IPS DF 6.9 (cell line): ENCODE data around the gene EEF1AKMT2.
"Not testable (repeated sequence)": the region's sequence is repeated elsewhere in the genome, so short reads cannot be mapped to it uniquely, and the experiment has no call there.

Experiments used
- DNase-seq: peaks from one replicate; pipeline ENCODE4 v3.0.0-alpha.2; 2013; ENCODE audit warnings: low read depth, low spot score
- H3K27ac ChIP-seq: one replicate; pipeline ENCODE4 v1.5.1; 2013; ENCODE audit warnings: low read length, control low read depth
- H3K27me3 ChIP-seq: 2 replicates; pipeline ENCODE4 v1.6.1; 2013; ENCODE audit warnings: mild to moderate bottlenecking, low read length; ENCODE audit not compliant: control insufficient read depth, insufficient read depth
- H3K36me3 ChIP-seq: 2 replicates; pipeline ENCODE4 v1.6.1; 2013; ENCODE audit warnings: low read length; ENCODE audit not compliant: control insufficient read depth, insufficient read depth
- H3K4me1 ChIP-seq: 2 replicates; pipeline ENCODE4 v1.6.1; 2013; ENCODE audit warnings: low read length; ENCODE audit not compliant: control insufficient read depth, insufficient read depth
- H3K4me3 ChIP-seq: 2 replicates; pipeline ENCODE4 v1.5.1; 2013; ENCODE audit warnings: mild to moderate bottlenecking, low read length
- H3K9me3 ChIP-seq: 2 replicates; pipeline ENCODE4 v1.6.1; 2013; ENCODE audit warnings: low read length, inconsistent platforms; ENCODE audit not compliant: control insufficient read depth, insufficient read depth
- WGBS: extraction: QIAGEN DNeasy Blood & Tissue Kit; methylation state at CpG from one replicate; pipeline ENCODE4 v1.1.7; 2013; ENCODE audit warnings: mixed read lengths, missing lambda C conversion rate; ENCODE audit not compliant: insufficient read length, insufficient coverage; 5-methylcytosine and 5-hydroxymethylcytosine counted together

Gene EEF1AKMT2

DNA sequence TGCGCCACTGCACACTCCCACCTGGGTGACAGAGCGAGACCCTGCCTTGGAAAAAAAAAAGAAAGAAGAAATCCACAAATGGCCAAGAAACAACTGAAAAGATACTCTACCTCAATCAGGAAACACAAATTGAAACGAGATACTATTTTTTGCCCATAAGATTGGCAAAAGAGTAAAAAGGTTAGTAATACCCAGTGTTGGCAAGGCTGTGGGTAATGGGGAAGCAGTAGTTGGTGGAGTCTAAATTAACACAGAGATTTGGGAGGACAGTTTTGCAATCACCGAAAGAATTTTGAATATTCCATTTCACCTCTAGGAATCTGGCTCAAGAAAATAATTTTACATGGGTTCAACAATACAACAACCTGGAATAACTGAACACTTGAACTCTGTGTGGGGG is 29.8 kb upstream of the EEF1AKMT2 start:
- WGBS = no CpG with 5 or more reads among the region's 4 CpGs
- H3K4me1 ChIP-seq = no peaks in the 10 kb centered on the region
- no peak overlapping the region for H3K4me3 ChIP-seq

DNA sequence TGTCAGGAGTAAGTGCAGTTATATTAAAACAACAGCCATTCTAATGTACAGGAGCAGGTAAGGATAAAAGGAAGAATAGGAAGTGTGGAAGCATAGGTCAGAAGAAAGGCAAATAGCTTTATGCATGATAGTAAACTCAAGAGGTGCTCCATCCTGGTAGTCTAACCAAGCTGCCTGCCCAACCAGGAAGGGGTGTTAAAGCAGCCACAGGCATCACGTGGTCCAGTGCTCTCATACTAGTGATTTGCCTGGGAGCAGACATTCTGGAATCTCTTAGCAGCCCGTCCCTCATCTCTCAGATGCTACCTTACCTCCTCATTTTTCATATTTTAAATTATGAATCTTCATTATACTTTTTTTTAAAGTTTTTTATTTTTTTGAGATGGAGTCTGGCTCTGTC is 28.4 kb upstream of the EEF1AKMT2 start:
- Histone ChIP-seq H3K27me3 (no peaks in the 10 kb centered on the region), H3K9me3 (no peaks in the 10 kb centered on the region), H3K36me3 (no peaks in the 10 kb centered on the region; the same call in 1 of the 2 replicates), H3K4me1 (no peaks in the 10 kb centered on the region), H3K4me3 (no peak overlapping the region), H3K27ac (no peak overlapping the region)
- DNase-seq = no peak
- WGBS = no CpG with 5 or more reads among the region's 2 CpGs

More for the DNA sequence above, 29.8 kb upstream of the EEF1AKMT2 start:
- Histone ChIP-seq H3K27me3 (no peaks in the 10 kb centered on the region), H3K27ac (no peak overlapping the region), H3K36me3 (peaks cover under 1% of the 10 kb centered on the region; the same call in 1 of the 2 replicates), H3K9me3 (no peaks in the 10 kb centered on the region)
- DNase-seq = no peak

DNA sequence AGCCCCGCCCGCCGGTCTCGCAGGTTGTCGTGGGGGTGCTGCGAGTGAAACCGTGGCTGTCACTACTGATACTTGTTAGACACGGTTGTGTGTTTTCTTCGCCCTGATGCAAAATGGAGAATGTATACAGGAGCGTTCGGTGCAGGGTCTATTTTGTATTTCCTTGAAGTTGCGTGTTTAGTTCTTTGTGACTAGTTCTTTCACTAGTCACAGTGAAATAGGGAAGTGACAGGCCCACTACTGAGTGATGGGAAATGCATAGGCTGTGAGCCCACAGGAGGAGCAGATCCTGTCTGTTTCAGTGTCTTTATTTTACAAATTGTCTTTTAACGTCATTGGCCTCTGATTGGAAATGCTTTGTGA is 10.6 kb upstream of the EEF1AKMT2 start:
- DNase-seq = no peak
- no CpG with 5 or more reads among the region's 13 CpGs for WGBS
- H3K36me3 ChIP-seq = no peaks in the 10 kb centered on the region
- no peak overlapping the region for H3K27ac ChIP-seq
- no peaks in the 10 kb centered on the region for H3K9me3 ChIP-seq
- H3K4me1 ChIP-seq = no peaks in the 10 kb centered on the region; the same call in 1 of the 2 replicates
- no peaks in the 10 kb centered on the region for H3K27me3 ChIP-seq
- peak overlapping the region; percentile 96 for H3K4me3 ChIP-seq

DNA sequence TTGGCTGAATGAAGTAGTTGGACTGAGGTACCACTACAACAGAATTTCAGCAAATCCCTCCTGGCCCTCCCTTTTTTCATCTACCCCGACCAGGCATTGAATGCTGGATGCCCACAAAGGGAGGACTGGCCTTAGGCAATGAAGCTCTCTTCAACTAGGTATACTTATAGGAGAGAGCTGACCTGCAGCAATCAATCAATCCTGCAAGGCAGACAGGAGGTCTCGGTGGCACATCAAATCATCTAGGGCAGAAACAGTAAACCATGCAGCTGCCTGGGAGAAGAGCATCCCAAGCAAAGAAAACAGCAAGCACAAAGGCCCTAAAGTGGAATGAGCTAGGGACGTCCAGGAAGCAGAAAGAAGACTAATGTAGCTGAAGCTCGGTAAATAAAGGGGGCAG is 7.5 kb upstream of the EEF1AKMT2 start:
- DNase-seq = no peak
- Histone ChIP-seq H3K4me3 (no peak overlapping the region), H3K9me3 (no peaks in the 10 kb centered on the region), H3K36me3 (no peaks in the 10 kb centered on the region), H3K27ac (no peak overlapping the region), H3K4me1 (no peaks in the 10 kb centered on the region; the same call in 1 of the 2 replicates), H3K27me3 (no peaks in the 10 kb centered on the region)
- WGBS = no CpG with 5 or more reads among the region's 4 CpGs

DNA sequence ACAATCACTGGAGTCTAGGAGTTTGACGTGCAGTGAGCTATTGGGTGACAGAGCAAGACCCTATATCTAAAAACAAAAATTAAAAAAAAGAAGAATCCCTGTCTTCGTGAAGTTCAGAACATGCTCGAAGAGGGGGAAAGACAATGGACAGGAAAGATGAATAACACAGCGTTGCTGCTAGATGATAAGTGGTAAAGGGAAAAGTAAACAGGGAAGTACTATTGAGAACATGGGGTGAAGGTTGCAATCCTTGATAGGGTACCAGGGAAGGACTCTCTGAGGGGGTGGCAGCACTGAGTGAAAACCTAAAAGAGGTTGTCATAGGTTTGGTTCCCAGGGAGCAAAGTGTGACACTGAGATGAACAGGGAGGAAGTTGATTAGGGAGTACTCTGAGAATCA is 7.1 kb upstream of the EEF1AKMT2 start:
- Histone ChIP-seq H3K4me1 (no peaks in the 10 kb centered on the region; the same call in 1 of the 2 replicates), H3K27me3 (no peaks in the 10 kb centered on the region), H3K27ac (no peak overlapping the region), H3K4me3 (no peak overlapping the region), H3K36me3 (no peaks in the 10 kb centered on the region), H3K9me3 (no peaks in the 10 kb centered on the region)
- no CpG with 5 or more reads among the region's 4 CpGs for WGBS
- no peak for DNase-seq

DNA sequence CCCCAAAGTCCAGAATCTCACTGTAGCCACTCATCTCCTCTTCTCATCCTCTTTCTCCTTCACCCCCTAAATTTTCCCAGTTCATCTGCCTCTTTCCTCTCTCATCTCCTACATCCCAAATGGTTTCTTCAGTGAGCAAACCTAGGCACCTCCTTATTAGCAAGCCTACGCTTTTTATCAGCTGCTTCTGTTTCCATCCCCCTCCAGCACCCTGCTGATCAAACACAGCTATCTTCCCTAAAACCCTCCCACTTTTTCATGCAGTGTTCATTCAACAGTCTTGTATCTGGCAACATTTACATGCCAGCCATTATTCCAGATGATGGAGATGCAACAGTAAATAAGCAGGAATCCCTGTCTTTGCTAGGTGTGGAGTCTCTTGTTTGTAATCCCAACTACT is 6.7 kb upstream of the EEF1AKMT2 start:
- no CpG with 5 or more reads among the region's 1 CpG for WGBS
- no peaks in the 10 kb centered on the region; the same call in 1 of the 2 replicates for H3K4me1 ChIP-seq
- no peaks in the 10 kb centered on the region for H3K27me3 ChIP-seq
- H3K36me3 ChIP-seq = no peaks in the 10 kb centered on the region
- no peak overlapping the region for H3K4me3 ChIP-seq
- DNase-seq = no peak
- H3K9me3 ChIP-seq = no peaks in the 10 kb centered on the region
- H3K27ac ChIP-seq = no peak overlapping the region

DNA sequence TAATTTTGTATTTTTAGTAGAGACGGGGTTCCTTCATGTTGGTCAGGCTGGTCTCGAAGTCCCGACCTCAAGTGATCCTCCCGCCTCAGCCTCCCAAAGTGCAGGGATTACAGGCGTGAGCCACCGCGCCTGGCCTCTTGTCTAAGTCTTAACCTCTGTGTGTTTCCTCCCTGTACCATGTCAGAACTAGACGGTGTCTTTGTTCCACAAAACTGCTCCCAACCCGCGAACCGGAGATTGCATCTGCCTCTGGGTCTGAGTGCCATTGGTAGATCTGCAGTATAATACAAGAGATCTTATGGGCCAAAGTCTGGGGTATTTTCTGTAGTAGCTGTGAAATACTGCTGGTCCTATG is 1.3 kb upstream of the EEF1AKMT2 start:
- no peaks in the 10 kb centered on the region; the same call in 1 of the 2 replicates for H3K9me3 ChIP-seq
- no peak for DNase-seq
- WGBS = no CpG with 5 or more reads among the region's 11 CpGs
- no peaks in the 10 kb centered on the region for H3K27me3 ChIP-seq
- no peaks in the 10 kb centered on the region for H3K4me1 ChIP-seq
- no peak overlapping the region for H3K27ac ChIP-seq
- H3K4me3 ChIP-seq = no peak overlapping the region
- no peaks in the 10 kb centered on the region for H3K36me3 ChIP-seq

DNA sequence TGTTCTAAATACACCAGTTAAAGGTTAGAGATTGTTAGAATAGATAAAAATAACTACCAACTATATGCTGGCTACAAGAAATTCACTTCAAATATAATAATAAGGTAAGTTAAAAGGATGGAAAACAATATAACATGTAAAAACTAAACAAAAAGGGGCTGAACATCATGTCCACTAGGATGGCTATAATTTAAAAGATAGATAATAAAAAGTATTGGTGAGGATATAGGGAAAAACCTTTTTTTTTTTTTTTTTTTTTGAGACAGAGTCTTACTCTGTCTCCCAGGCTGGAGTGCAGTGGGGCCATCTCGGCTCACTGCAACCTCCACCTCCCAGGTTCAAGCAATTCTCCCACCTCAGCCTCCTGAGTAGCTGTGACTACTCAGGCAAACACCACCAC is 8.8 kb downstream of the EEF1AKMT2 start:
- not testable (repeated sequence) for H3K9me3 ChIP-seq, H3K4me3 ChIP-seq, H3K4me1 ChIP-seq, H3K36me3 ChIP-seq, H3K27ac ChIP-seq, DNase-seq, H3K27me3 ChIP-seq
- WGBS = no CpG with 5 or more reads among the region's 1 CpG

DNA sequence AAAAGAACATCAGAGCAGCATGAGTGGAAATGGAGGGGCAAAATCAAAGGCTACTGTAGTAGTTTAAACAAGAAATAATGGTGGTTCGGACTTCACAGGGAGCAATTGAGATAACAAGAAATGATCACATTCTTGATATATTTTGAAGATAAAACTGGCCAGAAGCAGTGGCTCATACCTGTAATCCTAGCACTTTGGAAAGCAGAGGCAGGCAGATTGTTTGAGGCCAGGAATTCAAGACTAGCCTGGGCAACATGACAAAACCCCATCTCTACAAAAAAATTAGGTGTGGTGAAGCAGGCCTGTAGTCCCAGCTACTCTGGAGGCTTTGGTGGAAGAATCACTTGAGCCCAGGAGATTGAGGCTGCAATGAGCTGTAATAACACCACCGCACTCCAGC is 22.9 kb downstream of the EEF1AKMT2 start:
- Histone ChIP-seq H3K27ac (no peak overlapping the region), H3K27me3 (no peaks in the 10 kb centered on the region), H3K36me3 (peaks cover 5% of the 10 kb centered on the region; the same call in 1 of the 2 replicates), H3K4me1 (no peaks in the 10 kb centered on the region), H3K9me3 (no peaks in the 10 kb centered on the region), H3K4me3 (no peak overlapping the region)
- WGBS = no CpG with 5 or more reads among the region's 2 CpGs
- no peak for DNase-seq

DNA sequence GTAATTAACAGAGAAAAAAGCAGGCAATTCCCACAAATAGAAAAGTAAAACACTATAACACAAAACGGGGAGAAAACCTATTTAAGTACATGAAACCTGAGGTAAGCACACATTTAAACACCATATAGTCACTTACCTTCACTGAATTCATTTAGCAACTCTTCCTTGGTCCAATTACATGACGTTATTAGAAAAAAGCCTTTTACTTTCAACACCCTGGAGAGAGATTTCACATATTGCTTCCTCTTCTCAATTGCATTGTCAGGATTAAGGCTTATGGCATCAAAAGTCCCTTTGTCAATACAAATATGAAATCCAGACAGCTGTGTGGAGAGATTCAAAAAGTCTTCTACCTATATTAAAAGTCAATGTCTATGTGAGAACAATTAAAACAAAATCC is 26.4 kb downstream of the EEF1AKMT2 start:
- H3K27ac ChIP-seq = no peak overlapping the region

DNA sequence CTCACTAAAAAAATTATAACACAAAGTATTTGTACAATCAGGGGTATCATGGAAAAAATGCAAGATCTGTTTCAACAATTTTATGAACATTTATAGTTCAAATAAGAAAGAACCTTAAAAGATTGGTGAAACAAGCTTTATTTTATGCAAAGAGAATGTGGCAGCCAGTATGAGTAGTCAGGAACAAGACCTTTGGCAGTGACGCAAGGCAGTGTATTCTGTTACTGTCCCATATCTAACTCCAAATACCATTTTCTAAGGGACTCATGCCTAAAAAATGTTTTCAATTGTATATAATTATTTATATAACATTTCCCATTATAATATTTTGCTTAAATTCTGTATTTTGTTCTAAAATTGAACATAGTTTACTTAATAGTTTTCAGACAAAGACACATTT is 28.4 kb downstream of the EEF1AKMT2 start:
- Histone ChIP-seq H3K27ac (no peak overlapping the region), H3K4me1 (no peaks in the 10 kb centered on the region), H3K27me3 (no peaks in the 10 kb centered on the region), H3K36me3 (no peaks in the 10 kb centered on the region), H3K9me3 (no peaks in the 10 kb centered on the region), H3K4me3 (no peak overlapping the region)
- no CpG with 5 or more reads among the region's 1 CpG for WGBS
- no peak for DNase-seq

More for the DNA sequence above, 26.4 kb downstream of the EEF1AKMT2 start:
- no CpG with 5 or more reads among the region's 2 CpGs for WGBS
- no peak overlapping the region for H3K4me3 ChIP-seq
- H3K27me3 ChIP-seq = no peaks in the 10 kb centered on the region
- no peaks in the 10 kb centered on the region for H3K36me3 ChIP-seq
- no peak for DNase-seq
- no peaks in the 10 kb centered on the region for H3K4me1 ChIP-seq
- no peaks in the 10 kb centered on the region for H3K9me3 ChIP-seq
